GM19328 (cell line): Measurements from ENCODE around the gene SPAAR.
"Not testable (repeated sequence)": the region's sequence is repeated elsewhere in the genome, so short reads cannot be mapped to it uniquely, and the experiment has no call there.

Experiments used
- ATAC-seq: cut with Tn5 transposase; IDR thresholded peaks from one replicate; pipeline ENCODE4 v1.9.1; 2021; ENCODE audit warnings: mild to moderate bottlenecking, moderate library complexity; ENCODE audit not compliant: unreplicated experiment

Gene SPAAR

DNA sequence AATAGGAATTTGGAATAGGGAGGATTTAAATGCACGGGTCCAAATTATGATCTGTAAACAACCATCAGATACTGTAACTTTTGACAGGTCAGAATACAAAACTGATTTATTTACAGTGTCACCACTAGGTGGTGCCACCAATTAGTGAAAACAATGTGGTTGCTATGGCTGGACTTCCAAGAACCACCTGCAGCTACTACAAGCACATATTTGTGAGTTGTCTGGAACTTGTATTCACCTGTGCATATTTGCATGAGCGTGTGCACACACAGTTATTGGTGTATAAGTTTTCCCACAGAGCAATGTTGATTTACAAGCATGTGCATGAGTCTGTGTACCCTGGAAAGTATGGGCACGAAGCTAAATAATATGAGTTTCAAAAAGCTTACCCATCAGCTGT lies 6.2 kb upstream of the SPAAR start:
- ATAC-seq, result no peak

DNA sequence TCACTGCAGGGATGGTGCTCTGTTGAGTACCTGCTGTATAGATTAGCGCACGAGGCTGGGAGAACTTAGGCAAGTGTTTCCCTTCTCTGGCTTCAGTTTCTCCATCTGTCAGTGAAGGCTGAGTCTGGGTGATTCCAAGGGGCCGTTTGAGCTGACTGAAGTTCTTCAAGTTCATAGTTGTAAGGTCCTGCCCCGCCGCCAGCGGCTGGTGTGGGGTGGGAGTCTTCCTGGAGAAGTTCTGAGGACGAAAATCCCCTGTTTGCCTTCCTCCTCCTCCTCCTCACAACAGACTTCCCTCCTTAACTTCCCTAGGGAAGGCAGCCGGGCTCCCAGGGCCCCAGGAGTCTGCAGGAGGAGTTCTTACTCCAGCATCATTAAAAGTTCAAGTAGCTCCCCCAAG lies 5.0 kb upstream of the SPAAR start:
- no peak for ATAC-seq

DNA sequence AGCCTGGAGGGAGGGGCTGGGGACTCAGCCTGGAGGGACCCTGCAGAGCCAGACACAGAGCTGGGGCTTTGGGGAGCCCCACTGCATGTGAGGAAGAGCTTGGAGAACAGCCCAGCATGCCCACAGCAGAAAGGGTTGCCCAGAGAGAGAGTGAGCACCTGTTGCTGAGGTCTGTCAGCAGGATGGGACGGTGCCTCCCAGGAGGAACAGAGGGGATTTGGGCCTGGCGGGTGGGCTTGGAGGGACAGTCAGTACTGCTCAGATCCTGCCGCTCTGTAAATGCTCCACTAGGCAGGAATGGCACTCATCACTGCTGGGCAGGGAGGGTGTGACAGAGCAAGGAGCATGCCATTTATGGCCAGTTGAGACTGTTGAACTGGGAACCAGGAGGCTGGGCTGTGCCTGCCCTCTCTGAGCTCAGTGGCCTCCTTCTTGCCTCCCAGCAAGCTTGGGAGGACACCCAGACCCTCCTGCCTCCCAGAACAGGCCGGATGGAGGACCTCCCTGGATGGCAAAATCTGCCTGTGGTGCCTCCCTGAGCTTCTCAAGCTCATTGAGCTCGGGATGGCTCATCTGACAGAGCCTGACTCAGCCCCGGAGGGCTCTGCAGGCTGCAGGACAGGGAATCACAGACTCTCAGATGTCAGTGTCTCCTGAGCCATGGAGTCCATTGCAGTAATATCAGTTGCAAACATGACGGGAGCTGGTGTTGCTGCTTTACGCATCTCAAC lies 4.1 kb upstream of the SPAAR start:
- ATAC-seq, result no peak

DNA sequence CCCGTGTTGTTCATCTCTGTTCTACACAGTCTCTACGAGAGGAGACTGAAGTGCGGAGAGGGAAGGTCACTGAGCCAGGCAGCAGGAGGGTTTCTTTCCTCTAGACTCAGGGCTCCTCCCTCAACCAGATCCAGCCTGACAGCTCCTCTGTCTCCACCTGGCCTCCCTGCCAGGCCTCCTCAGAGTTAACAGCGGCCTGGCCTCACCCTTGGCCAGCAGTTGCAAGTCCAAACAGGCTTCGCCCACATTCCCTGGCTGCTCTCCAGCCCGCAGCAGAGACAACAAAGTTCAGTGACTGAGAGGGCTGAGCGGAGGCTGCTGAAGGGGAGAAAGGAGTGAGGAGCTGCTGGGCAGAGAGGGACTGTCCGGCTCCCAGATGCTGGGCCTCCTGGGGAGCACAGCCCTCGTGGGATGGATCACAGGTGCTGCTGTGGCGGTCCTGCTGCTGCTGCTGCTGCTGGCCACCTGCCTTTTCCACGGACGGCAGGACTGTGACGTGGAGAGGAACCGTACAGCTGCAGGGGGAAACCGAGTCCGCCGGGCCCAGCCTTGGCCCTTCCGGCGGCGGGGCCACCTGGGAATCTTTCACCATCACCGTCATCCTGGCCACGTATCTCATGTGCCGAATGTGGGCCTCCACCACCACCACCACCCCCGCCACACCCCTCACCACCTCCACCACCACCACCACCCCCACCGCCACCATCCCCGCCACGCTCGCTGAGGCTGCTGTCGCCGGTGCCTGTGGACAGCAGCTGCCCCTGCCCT lies 3.2 kb upstream of the SPAAR start, which contains the start of gene HRCT1:
TSS of gene HRCT1 (plus strand) at position 291 of the 768 bp plus-strand sequence. CDS start at position 377, 86 bp downstream.
- no peak for ATAC-seq

DNA sequence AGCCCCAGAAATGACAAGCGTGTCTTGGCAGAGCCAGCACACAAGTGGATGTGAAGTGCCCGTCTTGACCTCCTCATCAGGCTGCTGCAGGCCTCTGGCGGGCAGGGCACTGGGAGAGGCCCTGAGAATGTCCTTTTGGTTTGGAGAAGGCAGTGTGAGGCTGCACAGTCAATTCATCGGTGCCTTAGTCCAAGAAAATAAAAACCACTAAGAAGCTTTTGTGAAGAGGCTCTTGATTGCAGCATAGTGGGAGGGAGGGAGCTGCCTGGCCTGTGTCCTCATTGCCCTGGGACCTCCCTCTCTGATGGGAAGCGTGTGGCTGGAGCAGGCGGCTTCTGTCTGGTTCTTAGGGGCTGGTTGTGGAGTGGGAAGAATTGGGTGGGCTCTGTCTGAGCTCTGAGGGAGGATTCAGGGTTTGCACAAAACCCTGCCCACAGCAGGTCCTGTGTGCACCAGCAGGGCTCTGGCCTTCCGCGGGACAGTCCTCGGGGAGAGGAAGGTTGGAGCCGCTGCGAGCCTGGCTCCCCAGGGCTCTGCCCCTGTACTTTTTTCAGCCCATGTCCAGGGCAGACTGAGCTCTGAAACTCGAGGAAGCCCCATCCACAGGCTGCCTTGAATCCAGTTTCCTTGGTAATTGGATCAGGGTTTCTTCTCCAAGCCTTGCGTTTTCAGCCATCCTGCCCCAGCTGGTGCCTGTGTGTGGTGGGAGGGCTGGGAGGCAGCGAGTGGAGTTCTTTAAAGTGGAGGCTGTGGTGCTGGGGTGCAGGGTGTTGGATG lies 2.2 kb upstream of the SPAAR start:
- no peak for ATAC-seq

DNA sequence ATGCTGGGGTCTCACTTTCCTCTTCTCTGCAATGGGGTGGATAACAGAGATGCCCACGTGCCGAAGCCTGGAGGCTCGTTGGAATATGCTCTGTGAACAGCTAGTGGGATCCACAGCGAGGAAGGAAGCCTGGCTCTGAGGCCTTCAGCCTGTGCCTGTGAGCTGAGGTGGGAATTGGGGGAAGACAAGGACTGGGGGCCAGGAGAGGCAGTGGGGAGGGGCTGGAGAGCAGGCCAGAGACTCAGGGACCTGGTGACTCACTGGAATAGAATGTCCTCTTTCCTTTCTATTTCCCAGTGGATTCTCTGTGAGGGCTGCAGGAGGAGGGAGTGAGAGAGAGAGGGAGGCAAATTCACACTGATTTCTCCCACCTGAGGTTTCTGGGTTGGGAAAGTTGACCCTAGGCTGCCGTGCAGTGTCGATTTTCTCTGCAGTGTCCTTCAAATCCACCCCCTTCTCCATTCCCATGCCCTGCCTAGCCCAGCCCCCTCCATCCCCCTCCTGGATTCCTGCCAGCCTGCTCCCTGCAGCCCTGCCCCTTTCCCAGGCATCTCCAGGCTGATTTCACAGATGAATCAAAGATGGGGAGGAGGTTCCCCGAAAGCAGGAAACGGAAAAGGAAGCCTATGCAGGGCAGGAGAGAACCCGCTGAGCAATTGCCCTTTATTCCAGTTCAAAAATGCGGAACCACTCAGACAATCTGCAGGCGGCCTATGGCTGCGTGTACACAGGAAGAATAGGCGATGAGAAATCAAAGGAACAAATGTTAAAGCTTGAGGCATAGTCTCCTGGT lies 1.4 kb upstream of the SPAAR start:
- ATAC-seq, result no peak

DNA sequence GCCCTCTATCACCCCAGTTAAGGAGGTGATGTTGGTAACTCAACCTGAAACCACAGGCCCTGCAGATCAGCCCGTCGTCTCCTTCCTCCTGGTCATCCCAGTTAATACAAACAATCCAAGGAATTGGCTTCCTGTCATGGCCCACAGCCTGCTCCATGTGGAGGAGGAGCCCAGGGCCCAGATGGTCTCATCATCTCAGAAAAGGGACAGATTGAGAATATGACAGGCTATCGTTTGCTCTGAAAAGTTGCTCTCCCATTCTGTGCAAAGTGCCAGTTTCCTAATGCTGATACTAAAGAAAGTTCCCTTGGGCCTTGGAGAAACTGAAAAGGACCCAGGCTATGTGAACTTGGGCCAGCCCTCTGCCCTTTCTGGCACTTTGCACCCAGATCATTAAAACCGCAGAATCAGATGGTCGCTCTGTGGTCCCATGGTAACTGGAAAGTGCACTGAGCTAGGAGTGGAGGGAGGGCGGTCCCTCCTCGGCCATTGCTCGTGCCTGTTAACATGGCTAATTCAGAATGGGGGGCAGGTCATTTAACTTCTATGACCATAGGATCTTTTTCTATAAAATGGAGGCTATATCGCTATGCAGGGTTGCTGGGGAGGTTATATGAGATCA lies 675 bp upstream of the SPAAR start:
- ATAC-seq, result no peak

DNA sequence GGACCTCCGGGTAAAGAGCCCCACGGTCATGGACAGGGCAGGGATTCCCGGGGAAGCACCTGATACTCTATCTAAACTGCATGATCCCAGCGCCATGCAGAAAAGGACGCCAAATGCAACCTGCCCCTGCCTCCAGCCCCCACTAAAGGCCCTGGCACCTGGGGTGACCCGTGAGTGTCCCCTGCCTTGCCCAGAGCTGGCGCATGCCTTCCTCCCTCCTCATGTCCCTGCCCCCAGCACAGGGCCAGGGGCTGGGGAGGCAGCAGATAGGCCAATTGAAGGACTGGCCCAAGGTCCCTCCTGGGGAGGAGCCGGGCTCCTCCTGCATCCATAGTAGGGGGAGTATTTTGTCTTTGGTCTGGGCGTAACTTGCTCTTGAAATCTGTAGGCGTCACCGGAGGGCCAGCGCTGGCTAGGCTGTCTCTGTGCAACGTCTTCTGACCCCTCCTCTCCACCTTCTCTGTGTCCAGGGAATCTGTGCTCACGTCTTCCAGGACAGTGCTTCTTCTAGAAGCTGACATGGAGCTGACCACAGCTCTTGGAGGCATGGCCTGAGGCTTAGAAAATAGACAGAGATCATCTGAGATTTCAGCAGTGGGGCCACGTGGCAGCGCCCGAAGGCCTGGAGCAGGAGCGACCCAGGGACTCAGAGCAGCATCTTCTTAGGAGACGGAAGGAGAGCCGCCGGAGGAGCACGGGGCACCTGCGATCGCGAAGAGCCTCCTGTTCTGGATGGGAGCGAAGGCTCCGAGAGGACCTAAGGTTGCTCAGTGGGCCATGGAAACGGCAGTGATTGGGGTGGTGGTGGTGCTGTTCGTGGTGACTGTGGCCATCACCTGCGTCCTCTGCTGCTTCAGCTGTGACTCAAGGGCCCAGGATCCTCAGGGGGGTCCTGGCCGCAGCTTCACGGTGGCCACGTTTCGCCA lies 660 bp downstream of the SPAAR start:
- ATAC-seq, result no peak

DNA sequence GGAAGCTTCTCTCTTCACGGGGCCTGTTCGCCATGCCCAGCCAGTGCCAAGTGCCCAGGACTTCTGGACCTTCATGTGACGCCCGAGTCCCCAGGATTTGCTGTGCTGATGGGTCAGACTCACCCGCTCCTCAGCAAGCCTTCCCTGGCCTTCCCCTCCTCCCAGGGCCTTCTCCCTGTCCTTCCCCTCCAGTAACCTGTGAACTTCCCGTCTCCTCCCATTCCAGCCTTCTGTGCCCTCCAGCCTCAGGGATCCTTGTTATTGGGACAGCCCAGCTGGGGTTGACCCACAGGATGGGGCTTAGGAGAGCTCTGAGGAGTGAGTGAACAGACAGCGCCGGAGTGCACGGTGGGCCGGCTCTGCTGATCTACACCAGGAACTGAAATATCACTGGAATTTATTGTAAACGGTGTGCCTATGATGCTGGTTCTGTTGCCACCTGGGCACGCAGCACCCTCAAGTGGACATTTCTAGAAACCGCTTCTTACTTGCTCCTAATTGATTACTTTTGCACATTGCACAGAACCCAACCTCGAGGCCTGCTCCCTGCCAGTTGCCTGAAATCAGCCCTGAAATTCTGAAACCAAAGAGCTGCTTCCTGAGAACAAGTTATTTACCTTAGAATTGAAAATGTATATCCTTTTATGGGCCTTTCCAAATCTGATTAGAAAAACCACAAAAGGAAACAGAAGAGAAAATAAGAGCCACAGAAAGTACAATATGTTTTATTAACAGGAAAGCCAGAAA lies 1.5 kb downstream of the SPAAR start:
- ATAC-seq, result no peak

DNA sequence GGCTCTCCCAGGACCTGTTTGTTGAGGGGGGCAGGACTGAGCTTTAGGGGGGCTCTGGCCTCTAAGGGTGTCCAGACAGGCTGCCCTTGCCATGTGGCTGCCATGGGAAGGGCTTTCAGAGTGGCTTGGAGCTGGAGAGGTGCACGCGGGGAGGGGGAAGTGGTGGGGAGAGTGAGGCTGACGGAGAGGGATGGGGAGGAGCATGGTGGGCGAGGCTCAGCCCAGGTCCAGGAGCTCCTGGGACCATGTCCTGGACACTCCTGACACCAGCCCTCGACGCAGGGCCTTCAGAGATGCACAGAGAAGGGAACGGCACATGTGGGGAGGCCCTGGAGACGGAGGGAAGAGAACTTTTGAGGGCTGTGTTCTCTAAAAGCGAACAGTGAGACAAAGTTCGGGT lies 2.4 kb downstream of the SPAAR start:
- no peak for ATAC-seq

DNA sequence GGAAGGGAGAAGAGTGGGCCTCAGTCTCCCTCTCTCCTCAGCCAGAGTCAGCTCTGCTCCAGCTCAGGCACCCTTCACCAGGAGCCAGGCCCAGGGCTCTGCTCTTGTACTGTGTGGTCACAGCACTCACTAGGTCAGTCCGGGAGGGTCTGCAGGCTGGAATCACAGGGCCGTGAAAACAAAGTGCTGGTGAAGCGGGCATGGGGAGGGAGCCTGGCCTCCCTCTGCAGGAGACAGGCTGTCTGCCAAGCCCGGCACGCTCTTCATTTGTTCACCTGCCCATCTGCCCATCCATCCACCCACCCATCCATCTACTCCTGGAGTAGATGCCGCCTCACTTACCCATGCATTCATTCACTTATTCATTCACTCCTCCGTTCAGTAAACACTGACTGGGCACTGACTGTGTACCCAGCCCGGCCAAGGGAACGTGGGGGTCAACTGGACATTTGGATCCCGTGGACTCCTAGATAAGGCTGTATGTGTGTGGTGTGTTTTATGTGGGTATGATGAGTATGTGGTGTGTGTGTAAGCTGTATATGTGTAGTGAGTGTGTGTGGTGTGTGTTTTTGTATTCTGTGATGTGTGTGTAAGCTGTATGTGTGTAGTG lies 3.6 kb downstream of the SPAAR start:
- ATAC-seq, result no peak

DNA sequence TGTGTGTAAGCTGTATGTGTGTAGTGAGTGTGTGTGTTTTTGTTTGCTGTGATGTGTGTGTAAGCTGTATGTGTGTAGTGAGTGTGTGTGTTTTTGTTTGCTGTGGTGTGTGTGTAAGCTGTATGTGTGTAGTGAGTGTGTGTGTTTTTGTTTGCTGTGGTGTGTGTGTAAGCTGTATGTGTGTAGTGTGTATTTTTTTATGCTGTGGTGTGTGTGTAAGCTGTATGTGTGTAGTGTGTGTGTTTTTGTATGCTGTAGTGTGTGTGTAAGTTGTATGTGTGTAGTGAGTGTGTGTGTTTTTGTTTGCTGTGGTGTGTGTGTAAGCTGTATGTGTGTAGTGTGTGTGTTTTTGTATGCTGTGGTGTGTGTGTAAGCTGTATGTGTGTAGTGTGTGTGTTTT lies 4.1 kb downstream of the SPAAR start:
- not testable (repeated sequence) for ATAC-seq

DNA sequence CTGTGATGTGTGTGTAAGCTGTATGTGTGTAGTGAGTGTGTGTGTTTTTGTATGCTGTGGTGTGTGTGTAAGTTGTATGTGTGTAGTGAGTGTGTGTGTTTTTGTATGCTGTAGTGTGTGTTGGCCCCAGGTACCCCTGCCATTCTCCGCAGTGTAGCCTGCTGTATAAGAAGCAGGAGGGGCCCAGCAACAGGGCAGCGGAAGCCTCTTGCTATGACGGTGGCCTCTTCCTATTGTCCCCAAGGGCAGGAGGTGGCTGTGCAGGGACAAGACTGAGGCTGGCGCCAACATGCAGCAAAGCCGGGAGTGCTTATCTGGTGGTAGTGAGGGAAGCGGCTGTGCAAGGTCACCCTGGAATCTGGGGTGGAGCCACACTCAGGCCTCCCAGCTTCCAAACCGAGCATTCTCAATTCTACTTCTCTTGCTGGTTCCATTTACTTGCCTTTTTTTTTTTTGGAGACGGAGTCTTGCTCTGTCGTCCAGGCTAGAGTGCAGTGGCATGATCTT lies 5.1 kb downstream of the SPAAR start:
- no peak for ATAC-seq

DNA sequence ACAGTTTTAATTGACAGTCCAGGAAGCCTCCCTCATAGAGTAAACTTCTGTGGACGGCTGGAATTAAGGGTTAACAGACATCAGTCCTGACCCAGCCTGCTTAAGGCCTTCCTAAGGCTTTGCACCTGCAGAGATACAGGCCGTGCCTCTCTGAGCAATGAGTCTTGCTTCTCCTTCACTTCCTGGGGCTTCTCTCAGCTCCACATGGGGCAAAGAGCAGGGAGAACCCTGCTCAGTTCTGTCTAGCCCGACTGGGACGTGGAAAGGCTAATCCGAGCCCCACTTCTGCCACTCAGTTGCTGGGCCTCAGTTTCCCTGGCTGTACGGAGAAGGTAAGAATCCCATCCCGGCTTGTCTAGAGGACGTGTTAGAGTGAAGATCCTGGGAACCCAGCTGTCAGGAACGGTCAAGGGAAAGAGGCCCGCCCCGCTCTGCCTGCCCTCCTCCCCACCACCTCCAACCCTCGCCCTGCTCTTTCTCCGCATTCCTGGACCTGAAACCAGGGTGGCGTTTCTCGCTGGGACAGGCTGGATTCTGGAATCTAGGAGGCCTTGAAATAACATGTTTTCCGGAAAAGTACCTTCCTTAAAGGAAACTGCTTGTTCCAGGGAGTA lies 6.5 kb downstream of the SPAAR start:
- no peak for ATAC-seq

DNA sequence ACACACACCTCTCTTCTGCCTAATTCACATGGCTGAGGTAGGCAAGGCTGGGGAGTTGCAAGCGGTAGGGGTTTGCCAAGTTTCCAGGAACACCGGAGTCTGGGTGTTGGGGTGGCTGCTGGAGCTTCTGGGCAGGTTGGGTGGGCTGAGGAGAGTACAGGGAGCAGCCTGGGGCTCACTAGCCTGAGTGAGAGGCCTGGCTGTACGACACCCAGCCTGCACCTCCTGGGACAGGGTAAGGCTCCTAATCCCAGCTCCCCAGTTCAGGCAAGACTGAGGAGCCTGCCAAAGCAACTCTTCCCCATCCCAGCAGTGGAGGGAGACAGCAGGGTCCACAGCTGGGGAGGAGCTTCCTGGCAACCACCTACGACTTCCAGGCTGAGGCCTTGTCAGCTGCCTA lies 8.0 kb downstream of the SPAAR start:
- no peak for ATAC-seq

DNA sequence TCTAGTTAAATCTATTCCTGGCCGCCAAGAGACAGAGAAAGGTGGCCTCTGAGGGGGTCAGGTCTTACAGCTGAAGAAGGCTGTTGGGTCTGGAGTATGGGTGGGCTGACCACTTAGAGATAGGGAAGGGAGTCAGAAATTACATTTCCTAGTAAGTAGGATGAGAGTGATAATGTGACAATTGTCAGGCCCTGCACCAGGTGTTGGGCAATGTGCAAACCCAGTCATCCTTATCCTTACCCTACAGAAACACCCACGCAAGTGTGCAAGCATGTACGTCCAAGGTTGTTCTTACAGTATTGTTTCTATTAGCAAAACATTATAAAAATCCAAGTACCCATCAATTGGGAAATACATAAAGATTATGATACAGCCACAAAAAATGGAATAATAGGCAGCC lies 9.5 kb downstream of the SPAAR start:
- no peak for ATAC-seq

DNA sequence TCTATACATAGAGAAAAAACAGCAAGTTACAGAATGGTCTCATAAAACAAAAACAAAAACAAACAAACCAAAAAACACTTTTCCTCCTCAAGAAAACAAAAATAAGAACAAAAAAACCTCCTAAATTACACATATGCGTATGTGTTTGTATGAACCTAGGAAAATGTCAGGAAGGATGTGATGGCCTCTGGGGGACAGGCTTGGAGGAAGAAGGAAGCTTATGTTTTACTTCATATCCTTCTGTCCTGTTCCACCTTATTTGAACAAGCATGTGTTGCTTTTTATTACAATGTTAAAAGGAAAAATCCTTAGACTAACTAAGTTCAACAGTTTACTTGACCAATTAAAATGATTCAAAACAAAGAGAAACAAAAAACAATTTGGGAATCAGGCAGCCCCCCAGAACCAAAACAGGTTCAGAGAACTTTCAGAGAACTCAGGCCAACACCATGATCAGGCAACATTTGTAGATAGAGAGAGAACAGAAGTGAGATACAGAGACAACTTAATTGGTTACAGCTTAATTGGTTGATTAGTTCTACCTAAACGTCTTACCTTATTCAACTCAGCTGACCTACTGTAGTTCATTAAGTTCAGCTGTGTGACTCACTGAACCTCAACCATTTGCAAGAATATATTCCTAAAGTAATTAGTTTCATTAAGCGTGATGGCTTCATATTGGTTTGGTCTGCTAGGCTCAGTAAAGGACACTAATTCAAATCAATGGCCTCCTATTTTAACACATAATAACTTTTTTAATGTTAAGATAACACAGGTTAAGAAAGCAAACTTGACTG lies 10.1 kb downstream of the SPAAR start:
- no peak for ATAC-seq
